ENCODE results near the gene EEF1AKMT4.

The EEF1AKMT4 gene

DNA sequence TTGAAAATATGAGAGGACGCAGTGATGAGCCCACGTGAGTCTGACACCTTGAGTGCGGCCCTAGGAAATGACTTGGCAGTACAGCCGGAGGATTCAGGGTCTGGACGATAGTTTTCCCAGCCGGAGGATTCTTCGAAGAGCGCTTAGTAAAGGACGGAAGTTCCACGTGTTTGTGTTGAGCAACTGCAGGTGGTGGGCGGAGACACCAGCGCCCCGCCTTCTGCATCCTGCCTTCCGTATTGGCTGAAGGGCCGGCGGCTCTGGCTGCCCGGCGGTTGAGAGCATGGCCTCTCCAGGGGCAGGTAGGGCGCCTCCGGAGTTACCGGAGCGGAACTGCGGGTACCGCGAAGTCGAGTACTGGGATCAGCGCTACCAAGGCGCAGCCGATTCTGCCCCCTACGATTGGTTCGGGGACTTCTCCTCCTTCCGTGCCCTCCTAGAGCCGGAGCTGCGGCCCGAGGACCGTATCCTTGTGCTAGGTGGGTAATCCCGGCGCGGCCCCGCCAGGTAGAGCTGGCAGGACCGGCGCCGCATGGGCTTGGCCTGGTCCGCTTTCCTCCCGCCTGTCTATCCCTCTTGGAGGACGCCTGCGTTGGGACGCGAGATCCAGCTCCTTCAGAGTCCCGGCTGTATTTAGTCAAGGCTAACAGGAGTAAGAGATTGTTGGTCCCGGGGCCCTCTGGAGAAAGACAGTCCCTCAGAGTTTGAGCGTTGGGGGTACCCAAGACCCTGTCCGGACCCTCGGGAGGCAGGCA is at the start of gene EEF1AKMT4:
Gene EEF1AKMT4 (plus strand): TSS at position 261 of the 755 bp plus-strand sequence. CDS start 23 bp downstream, at position 284.
- peak; percentile 95 for DNase-seq (ENCODE audit: low read depth)

DNA sequence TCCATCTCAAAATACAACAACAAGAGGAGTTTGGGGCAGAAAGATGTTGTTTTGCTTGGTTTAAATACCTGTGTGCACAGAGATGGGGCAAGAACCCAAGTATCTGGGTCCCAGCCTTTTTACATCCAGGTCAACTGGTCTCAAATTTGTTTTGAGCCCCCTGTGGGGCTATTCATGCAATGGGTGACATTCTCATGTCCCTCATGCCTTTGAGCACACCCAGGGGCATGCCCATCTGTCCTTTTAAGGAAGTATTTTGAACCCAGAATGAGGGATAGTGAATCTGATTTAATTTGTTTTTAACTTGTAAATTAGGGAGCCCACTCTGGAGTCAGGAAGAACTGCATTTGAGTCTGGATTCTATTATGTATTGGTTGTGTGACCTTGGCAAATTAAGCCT is 48.6 kb upstream of the EEF1AKMT4 start:
- DNase-seq (ENCODE audit: low read depth): no peak

DNA sequence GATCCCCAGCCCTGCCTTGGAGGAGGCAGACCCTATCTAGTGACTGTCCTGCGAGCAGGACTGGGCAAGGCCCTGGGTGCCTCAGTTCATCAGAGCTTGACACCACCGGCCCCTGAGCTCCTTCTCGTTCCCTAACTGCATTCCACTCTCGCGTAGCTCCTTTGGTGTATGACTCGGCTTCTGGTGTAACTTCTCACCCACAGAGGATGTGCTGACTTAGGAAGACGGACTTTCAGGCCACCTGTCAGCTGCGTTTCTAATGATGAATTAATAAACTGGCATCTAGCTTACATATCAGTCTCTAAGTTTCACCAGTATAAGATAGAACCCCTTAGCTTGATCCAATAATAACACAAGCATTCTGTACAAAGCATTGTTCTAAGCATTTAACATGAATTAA is 45.9 kb upstream of the EEF1AKMT4 start:
- no peak for DNase-seq (ENCODE audit: low read depth)

DNA sequence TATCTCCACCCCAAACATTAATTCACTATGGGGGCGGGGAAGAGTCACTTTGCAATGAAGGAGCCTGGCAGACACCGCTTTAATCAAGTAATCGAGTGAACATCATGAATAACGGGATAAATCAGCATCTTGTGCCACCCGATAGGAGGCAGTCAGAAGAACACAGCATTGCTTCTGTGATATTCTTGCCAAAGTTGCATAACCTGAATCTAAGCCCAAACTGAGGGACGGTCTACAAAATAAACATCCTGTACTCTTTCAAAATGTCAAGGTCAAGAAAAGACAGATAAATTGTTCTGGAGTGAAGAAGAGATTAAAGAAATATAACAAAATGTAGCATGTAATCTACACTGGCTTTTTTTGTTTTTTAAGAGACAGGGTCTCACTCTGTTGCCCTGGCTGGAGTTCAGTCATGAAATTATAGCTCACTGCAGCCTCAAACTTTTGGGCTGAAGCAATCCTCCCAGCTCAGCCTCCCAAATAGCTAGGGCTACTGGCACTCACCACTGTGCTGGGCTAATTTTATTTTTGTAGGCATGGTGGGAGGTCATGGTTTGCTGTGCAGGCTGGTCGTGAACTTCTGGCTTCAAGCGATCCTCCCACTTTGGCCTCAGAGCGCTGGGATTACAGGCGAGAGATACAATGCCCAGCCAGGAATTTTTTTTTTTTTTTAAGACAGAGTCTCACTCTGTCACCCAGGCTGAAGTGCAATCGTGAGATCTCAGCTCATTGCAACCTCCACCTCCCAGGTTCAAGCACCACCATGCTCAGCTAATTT is 40.1 kb upstream of the EEF1AKMT4 start:
- no peak for DNase-seq (ENCODE audit: low read depth)

DNA sequence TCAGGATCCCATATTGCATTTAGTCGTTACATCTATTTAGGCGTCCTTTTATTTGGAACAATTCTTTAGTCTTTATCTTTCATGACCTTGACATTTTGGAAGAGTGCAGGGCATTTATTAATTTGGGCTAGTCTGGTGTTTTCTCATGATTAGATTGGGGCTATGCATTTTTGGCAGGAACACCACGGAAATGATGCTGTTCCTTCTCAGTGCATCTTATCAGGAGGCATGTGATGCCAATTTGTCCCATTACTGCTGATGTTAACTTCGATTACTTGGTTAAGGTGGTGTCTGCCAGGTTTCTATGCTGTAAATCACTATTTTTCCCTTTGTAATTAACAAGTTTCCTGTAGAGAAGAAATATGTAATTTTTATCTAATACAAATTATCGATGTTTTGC is 38.2 kb upstream of the EEF1AKMT4 start:
- no peak for DNase-seq (ENCODE audit: low read depth)

DNA sequence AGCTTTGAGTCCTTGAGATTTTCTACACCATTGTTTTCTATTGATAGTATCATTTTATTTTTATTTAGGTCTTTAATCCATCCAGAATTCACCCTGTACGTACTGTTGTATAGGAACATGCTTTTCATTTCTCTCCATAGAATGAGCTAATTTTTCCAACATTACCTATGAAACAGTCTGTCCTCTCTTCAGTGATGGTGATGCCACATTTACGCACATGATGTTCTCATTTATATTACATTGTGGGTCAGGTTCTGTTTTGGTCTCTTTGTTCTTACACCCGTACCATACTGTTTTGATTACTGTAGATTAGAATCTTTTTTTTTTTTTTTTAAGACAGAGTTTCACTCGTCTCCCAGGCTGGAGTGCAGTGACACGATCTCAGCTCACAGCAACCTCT is 37.8 kb upstream of the EEF1AKMT4 start:
- DNase-seq (ENCODE audit: low read depth): no peak

DNA sequence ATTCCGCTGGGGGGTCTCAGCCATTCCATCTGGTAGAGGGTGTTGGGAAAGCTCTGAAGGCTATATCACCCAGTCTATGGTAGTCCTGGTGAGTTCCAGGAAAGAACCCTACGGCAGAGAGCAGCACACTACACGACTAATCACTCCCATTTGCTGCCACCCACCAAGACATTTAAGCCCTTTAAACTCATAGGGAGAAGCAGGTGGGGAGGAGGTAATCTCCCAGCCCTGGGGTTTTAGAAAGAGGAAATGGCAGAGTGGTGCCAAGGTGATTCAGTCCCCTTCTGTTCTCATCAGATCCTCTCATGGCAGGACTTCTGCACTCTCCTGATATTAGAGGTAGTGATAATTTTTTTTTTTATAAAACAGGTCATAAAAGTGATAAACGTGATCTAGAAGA is 30.7 kb upstream of the EEF1AKMT4 start:
- DNase-seq (ENCODE audit: low read depth): no peak

DNA sequence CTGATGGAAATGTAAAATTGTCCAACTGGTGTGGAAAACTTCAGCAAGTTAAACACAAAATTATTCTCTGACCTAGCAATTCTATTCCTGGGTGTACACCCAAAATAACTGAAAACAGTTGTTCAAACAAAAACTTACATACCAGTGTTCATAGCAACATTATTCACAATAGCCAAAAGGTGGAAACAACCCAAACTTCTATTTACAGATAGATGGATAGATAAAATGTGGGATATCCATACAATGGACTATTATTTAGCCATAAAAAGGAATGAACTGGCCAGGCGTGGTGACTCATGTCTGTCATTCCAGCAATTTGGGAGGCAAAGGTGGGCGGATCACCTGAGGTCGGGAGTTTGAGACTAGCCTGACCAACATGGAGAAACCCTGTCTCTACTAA is 27.0 kb upstream of the EEF1AKMT4 start:
- DNase-seq (ENCODE audit: low read depth): no peak

DNA sequence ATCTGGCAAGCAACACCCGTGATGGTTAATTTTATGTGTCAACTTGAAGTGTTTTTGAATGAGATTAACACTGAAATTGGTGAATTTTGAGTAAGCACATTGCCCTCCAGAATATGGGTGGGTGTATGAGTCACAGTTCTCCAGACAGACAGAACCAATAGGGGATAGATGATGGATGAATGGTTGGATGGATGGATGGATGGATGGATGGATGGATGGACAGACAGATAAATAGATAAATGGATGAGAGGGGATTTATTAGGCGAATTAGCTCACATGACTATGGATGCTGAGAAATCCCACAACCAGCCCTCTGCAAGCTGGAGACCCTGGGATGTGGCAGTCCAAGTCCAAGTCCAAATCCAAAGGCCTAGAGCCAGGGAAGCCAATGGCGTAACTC is 25.5 kb upstream of the EEF1AKMT4 start:
- DNase-seq (ENCODE audit: low read depth): no peak

DNA sequence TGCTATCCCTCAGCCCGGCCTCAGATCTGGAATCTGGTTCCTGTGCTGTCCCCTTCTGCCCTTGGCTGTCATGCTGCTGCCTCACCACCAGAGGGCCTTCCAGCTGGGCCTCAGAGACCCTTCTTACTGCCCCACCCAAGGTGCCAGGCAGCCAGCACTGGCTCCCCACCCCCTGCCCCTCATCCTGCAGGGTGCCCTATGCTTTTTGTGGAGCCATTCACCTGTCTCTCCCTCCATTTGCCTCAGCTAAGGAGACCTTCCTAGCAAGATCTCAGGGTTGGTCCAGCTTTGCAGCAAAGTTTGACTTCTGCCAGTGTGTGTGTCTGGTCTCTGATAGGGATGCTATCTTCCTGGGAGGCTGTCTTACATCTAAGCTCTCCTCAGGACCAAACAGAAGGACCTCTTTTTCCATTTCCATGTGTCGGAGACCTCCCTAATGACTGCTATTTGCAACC is 22.0 kb upstream of the EEF1AKMT4 start:
- DNase-seq (ENCODE audit: low read depth): peak; percentile 52

DNA sequence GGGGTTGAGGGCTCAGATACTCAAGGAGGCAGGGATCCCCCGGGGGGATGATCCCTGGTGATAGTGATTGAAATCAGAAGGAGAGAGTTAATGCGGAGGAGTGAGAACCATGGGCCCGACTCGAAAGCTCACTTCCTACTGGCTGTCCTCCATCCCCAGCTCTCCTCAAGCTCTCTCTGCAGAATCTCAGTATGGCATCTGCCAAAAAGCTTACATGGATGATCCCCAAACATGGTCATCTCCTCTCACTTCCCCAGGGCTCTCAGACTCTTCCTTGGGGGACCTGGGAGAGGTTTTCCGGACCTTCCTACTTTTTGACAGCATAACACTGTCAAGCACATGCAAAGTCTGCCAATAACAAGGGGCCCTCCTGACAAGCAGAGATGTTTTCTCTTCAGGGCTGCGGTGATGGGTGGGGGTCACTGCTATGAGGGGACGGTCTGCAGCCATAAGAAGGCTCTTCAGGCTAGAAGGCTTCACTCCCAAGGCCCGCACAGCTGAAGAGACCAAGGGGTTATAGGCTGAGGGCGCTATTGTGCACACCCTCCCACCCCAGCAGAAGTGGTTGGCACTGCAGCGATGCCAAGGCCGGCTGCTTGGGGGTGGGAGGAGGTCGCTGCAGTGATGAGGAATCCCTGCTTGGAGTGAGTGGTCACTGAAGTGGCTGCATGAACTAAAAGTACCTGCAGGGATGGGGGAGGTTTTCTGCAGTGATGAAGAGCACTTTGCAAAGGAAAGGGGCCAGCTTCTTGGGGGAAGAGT is 20.9 kb upstream of the EEF1AKMT4 start:
- DNase-seq (ENCODE audit: low read depth): no peak

DNA sequence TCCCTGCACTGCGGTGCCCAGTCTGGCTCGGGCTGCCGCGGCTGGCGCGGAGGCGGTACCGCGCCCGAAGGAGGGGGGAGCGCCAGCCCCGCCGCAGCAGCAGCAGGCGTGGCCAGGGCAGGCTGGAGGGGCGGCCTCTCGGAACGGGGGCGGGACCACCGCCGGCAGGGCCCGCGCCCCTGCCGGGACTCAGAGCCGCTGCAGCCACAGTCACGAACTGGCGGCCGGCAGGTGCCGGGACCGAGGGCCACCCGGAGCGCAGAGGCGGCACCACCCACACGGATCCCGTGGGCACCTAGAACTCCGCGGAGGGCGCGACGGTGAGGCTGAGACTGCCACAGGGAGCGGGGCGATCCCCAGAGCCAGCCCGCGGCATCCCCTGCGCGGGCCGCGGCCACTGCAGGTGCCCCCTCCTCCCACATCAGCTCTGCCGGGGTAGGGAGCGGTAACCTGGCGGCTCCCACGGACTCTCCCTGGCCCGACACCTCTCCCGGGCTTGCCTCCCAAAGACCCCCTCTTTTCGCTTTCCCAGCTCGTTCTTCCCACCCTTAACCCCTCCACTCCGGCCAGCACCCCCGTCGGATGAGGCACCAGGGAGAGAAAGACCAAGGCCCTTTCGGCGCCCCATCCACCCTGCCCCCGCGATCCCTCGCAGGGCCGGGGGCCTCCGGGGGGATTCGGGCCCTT is 19.9 kb upstream of the EEF1AKMT4 start, which contains the start of gene VWA5B2:
Gene VWA5B2 (plus strand): TSS at position 192 of the 687 bp plus-strand sequence. CDS start 944 bp downstream, outside the sequence.
- DNase-seq (ENCODE audit: low read depth): peak; percentile 59

DNA sequence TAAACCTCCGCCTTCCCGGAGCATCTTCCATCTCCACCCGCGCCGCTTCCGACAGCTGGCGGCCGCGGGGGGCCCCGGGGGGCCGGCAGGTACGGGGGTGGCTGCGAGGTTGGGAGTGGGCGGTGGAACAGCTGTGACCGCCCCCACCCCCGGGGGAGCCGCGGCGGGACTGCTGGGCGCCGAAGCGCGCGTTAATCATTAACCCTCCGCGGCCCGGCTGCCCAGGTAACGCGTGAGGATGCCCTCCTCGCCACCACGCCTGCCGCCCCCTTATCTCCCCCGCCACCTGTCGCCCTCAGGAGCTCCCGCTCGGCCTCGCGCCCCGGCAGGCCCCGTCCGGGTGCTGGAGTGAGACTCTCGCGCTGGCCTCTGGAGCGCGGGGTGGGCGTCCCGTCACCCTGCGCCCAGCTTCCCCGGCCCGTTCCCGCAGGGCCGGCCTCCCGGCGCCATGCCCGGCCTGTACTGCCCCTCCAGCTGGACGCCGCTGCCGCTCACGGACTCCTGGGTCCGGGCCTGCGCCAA is 19.3 kb upstream of the EEF1AKMT4 start:
- DNase-seq (ENCODE audit: low read depth): no peak

DNA sequence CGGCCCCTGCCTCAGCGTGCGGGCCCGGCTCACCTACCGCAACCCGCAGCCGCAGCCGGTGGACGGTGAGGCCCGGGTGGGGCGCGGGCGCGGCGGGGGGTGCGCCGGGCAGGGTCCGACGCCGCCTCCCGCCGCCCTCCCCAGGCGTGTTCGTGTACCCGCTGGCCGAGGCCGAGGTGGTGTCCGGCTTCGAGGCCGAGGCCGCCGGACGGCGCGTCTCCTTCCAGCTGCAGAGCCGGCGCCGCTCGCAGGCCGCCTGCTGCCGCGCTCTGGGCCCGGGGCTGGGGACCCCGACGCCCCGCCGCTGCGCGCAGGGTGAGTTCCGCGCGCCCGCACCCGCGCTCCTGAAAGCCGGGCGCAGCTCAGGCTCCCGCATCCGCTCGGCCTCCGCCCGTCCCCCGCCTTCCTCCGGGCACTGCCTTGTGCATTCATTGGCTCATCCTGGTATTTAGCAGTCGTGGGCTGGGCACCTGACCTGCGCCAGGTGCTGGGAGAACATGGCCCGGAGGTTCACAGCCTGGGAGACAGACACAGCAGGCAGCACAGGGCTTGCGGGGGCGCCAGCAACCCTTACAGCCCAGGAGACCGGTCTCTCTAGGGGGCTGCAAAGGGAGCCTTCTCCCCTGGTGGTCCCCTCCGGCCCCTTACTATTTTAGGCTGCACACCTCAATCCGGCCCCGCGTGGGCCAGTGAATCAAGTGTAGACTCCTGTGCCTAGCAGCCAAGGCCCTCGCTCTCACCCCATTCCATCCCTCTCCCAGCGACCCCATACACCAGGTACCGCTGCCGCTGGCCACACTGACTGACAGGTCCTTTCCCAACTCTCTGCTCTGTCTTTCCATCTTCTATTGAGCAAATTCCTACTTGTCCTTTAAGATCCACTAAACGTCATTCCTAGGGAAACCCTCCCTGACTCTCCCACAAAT is 18.6 kb upstream of the EEF1AKMT4 start:
- no peak for DNase-seq (ENCODE audit: low read depth)

DNA sequence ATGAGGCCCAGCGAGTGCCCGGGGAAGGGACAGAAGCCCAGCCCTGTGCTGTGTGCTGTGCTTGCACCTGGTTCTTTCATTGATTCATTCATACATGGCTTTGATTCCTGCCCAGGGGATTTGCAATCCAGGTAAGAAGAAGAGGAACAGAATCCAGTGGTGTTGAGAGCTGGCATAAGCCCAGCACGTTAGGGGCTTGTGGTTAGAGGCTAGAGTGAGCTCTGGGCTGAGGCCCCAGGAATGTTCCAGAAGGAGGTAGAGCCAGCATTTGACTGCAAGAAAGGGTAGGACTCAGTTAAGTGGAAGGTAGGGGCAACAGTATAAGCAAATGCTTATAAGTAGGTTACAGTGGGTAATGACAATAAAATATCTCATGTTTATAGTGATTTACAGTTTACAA is 17.8 kb upstream of the EEF1AKMT4 start:
- DNase-seq (ENCODE audit: low read depth): no peak

DNA sequence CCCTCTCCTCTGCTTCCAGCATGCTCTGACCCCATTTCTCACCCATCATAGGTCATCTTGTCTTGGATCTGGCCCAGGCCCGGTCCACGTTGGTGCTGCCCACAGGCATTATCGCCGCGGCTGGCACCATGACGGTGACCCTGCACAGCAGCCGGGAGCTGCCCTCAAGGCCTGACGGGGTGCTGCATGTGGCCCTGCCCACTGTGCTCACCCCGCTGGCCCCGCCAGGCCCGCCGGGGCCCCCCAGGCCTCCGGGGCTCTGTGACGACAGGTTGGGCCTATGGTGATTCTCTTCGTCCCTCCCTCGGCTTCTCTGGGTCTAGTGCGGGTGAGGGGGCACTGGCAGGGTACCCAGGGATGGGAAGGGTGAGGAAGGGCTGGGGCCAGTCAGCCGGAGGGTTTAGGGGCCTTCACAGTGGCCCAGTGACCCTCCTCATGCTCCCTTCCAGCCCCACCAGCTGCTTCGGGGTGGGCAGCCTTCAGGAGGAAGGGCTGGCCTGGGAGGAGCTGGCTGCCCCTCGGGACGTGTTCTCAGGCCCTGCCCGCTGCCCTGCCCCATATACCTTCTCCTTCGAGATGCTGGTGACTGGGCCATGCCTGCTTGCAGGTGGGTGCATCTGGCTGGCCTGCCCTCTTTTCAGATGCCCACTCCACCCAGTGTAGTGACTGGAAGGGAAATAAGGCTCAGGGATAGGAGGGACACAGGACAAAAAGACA is 16.2 kb upstream of the EEF1AKMT4 start:
- no peak for DNase-seq (ENCODE audit: low read depth)

DNA sequence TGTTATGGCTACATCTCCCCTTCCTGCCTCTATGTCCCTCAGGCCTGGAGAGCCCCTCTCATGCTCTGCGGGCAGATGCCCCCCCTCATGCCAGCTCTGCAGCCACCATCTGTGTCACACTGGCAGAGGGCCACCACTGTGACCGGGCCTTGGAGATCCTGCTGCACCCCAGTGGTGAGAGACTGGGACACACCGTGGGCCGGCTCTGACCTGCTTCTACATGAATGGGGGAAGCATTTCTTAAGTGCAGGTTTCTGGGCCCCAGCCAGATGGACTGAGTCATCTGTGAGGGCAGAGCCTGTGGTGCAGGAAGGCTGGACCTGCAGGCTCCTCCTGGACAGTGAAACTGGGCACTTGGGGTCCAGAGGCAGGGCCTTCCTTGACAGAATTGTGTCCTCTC is 15.2 kb upstream of the EEF1AKMT4 start:
- no peak for DNase-seq (ENCODE audit: low read depth)

DNA sequence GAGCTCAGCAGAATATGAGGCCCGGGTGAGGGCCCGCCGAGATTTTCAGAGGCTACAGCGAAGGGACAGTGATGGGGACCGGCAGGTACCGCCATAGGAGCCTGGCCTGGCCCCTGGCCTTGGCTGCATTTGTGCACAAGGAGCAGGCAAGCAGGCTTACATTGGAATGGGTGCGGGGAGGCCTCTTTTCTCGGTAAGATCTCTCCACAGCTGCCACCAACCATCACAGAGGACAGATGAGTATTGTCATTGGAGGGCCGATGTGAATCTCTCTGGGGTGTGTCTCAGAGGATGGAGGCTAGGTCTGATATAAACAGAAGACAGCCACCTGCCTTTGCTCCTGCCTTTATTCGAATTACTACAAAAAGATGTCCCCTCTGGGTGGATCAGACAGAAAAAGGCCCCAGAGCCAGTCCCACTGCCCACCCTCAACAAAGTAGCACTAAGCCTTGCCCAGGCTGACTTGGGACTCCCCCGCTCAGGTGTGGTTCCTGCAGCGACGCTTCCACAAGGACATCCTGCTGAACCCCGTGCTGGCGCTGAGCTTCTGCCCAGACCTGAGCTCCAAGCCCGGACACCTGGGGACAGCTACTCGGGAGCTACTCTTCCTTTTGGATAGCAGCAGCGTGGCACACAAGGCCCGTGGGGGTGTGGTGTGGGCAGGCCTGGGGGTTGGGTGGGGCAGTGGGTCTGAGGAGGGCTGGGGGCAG is 14.6 kb upstream of the EEF1AKMT4 start:
- no peak for DNase-seq (ENCODE audit: low read depth)

DNA sequence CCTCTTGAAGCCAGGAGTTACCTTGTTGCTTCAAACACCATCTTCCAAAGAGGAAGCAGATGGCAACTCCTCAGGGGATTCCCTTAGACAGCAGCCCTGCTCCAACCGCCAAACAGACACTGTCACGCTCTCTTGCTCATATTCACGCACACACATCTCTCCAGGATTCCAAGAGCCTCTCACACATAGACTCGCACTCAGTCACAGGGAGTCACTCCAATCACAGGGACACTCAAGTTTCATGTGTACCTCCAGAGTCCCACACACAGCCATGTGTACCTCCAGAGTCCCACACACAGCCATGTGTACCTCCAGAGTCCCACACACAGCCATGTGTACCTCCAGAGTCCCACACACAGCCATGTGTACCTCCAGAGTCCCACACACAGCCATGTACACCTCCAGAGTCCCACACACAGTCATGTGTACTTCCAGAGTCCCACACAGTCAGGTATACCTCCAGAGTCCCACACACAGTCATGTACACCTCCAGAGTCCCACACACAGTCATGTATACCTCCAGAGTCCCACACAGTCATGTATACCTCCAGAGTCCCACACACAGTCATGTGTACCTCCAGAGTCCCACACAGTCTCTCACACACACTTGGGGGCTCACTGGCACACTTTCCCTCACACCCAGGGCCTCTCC is 14.0 kb upstream of the EEF1AKMT4 start:
- DNase-seq (ENCODE audit: low read depth): no peak
